ENCODE data around the gene ITGB7.
"Not testable (repeated sequence)": the region's sequence is repeated elsewhere in the genome, so short reads cannot be mapped to it uniquely, and the experiment has no call there.

Gene ITGB7

GRCh38 chr12:53177447-53177846 is 29.6 kb downstream of the ITGB7 start:
- DNase-seq, result not testable (repeated sequence)

GRCh38 chr12:53176750-53177149 is 30.3 kb downstream of the ITGB7 start:
- no peak for DNase-seq

GRCh38 chr12:53174881-53175491 is 32.1 kb downstream of the ITGB7 start:
- no peak for DNase-seq

GRCh38 chr12:53173085-53173715 is 33.9 kb downstream of the ITGB7 start:
- DNase-seq, result no peak

- no peak for DNase-seq
These were observed 34.7 kb downstream of the ITGB7 start for GRCh38 chr12:53172352-53172751.

GRCh38 chr12:53171725-53172329 is 35.2 kb downstream of the ITGB7 start:
- DNase-seq, result no peak

DNA sequence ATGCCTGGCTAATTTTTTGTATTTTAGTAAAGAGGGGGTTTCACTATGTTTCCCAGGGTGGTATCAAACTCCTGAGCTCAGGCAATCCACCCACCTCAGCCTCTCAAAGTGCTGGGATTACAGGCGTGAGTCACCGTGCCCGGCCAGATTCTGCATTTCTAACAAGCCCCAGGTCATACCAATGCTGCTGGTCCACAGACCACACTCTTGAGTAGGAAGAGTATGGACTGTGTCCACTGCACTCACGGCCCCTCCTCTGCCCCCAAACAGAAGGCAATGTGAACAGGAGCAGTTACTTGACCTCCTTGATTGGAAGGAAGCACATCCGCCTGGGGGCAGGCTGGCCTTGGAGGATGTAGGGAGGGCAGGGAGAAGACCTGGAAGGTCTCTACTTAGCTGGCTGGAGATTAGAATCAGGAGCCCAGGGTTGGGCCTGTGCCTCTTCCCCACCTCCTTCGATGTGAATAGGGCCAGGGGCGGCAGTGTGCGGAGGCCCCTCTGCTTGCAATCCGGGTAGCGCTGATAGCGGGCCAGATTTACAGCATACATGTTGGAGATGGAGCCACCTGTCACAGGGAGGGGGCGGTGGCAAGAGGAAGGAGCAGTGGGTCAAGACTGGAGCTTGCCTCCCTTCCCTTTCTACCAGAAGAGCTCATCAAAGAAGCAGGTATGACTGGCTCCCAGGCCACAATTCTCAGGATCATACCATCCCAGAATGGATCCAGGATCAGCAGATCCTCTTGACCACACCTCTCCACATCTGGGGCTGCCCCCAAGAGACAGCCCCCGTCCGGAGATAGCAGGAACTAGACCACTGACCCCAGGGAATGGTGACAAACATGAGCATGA is 36.0 kb downstream of the ITGB7 start:
- DNase-seq, result no peak

DNA sequence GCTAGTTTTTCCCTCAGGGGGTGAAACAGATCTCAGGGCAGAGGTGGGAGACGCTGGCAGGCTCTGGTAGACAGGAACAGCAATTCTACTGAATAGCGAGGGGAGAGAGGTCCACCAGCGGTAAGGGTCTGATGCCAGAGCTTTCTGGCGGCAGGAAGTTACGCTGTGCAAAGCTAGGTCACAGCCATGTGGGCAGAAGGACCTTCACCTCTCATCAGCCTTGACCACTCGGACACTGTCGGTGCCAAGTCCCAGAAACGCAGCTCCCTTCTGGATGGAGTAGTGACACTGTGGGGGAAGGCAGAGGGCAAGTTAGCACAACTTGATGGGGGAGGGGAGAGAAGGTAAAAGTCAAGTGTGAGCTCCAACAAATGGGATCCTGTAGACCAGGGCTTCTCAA is 36.8 kb downstream of the ITGB7 start:
- no peak for DNase-seq

DNA sequence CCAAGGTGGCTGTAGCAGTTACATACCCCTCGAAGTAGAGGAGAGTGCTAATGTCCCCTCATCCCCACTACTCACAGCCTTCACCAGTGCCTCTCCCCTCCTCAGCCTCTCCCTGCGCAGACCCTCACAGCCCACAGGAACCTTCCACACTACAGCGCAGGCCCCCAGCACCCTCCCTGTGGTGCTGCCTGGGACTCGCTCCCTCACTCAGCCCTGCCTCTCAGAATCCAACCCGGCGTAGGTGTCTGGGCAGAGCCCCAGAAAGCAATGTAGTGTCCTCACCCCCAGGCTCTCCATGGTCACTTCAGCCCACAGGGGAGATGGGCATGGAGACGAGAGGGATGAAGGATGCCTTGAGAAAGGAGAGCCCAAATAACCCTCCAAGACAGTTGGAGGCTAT is 37.4 kb downstream of the ITGB7 start:
- no peak for DNase-seq

GRCh38 chr12:53166837-53167236 is 40.2 kb downstream of the ITGB7 start:
- DNase-seq, result no peak

- not testable (repeated sequence) for DNase-seq
These were observed 44.0 kb downstream of the ITGB7 start for GRCh38 chr12:53163008-53163407.

DNA sequence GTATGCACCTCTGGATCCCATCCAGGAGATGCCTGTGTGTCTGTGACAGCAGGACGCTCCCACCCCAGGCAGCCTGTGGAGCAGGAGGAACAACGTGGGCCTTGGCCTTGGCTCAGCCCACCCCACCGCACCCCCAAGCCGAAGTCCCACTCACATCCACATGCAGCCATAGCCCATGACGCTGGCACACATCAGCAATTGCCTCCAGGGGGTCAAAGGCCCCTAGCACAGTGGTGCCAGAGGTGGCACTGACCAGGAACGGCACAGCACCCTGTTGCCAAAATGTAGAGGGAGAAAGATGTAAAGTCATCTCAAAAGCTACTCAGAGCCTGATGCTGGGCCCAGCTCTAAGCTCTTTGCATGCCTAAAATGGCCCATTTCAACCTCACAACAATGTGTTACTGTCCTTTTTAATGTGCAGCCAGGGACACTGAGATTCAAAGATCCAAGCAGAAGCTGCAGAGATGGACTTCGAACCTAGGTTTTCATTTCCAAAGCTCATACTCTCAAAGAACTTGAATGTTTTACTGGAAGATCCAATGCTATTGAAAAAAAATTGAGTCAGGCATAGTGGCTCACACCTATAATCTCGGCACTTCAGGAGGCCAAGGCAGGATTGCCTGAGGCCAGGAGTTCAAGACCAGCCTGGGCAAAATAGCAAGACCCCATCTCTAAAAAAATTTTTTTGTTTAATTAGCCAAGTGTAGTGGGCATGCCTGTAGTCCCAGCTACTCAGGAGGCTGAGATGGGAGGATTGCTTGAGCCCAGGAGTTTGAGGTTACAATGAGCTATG is 45.7 kb downstream of the ITGB7 start:
- DNase-seq, result no peak

- DNase-seq, result no peak
These were observed 46.4 kb downstream of the ITGB7 start for GRCh38 chr12:53160673-53161072.

DNA sequence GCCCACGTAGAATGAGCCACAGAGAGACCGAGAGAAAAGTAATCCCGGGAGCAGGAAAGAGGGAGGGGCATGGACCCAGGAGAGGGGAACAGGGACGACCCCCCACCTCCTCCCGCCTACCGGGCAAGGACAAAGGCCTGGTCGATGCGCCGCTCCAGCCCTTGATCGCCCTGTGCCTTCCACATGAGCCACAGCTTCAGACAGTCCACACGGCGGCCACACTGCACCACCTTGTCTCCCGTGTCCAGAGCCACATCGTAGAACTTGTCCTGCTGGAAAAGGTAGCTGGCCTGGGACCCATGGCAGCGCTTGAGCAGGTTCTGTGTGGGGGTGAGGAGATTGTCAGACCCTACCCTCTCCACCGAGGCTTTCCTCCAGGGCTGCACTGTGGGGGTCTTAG is 47.1 kb downstream of the ITGB7 start:
- no peak for DNase-seq

DNA sequence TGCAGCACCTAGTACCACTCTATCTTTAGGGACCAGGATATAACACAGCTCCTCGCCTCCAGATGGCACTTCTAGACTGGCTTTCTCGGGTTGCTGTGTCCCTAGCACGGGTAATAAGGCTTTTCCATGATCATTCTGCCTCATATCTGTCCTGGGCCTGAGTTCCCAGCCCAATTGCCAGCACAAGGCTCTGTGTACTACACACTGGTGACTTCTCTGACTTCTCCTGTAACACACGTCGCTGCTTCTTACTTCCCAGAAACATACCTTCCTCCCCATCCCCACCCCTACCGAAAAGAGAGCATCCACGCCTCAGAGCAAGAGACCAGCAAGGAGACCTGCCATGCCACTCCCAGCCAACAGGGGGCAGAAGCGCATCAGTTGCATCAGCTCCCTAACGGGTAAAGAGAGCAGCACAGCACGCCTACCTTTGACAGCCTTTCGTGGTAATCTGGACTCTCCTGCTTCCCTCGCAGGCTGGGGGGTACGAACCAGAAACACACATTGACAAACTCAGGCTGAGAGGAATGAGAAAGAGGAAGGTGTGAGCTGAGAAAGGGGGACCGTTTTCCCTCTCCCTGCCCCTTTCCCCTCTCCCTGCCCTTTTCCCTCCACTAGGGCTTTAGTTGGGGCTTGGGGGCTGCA is 47.7 kb downstream of the ITGB7 start:
- peak; percentile 94 for DNase-seq

DNA sequence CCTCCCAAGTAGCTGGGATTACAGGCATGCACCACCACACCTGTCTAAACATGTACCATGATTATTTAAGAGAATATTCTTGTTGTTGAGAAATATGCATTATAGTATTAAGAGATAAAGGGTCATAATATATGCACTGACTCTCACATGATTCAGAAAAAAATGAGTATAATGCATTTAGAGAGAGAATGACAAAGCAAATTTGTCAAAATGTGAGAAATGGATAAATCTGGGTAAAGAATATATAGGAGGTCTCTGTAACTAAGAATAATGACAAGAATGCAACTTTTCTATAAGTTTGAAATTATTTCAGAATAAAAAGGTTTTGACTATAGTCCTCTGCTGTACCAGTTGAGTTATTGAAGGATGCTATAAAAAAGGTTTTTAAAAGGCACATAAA is 54.7 kb downstream of the ITGB7 start:
- DNase-seq, result no peak

- no peak for DNase-seq
These were observed 56.0 kb downstream of the ITGB7 start for GRCh38 chr12:53151039-53151438.

- no peak for DNase-seq
These were observed 59.4 kb downstream of the ITGB7 start for GRCh38 chr12:53147653-53148052.

DNA sequence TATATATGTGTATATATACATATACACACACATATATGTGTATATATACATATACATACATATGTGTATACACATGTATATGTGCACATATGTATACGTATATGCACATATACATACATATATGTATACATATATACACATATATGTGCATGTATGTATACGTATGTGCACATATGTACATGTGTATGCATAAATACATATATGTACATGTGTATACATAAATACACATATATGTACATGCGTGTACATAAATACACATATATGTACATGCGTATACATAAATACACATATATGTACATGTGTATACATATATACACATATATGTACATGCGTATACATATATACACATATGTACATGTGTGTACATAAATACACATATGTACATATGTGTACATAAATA is 59.9 kb downstream of the ITGB7 start:
- DNase-seq, result no peak

- DNase-seq, result no peak
These were observed 61.4 kb downstream of the ITGB7 start for GRCh38 chr12:53145383-53146260.

DNA sequence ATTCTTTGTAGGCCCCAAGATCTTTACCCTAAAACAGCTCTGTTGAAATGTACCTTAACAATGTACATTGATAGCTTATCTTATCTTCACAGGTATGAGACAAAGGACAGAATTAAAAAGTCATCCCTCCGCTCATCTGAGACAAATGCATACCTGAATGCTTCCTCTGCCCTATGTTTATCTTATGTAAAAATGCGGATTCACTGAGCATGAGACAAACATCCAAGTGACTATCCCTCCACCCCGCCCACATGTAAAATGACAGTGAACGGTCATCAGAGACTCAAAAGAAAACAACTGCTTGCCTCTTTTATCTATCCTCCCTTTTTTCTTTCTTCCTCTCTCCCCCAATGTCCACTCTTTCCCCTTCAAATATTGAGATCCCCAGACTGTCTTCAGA is 63.7 kb downstream of the ITGB7 start:
- no peak for DNase-seq

Data from activated CD4-positive, alpha-beta T cell treated with anti-CD3 and anti-CD28 coated beads, Interleukin-2, amount 50 U/mL, for 16 hours (primary cell).